CD4-positive, alpha-beta T cell (primary cell): ENCODE results near the gene ANKS4B. TPM values are rescaled to one million over a fixed set of nuclear protein-coding genes. Genes with fewer than 3 reads are reported as not detected.

Experiments used
- ATAC-seq: fragments of 200-7000 bp; cut with Tn5 transposase; one replicate; pipeline ENCODE4 v1.10.0; 2022; ENCODE audit warnings: mild to moderate bottlenecking; ENCODE audit not compliant: poor library complexity
- CTCF ChIA-PET: fragments of 350-600 bp; sonication (Branson Sonifier 250); formaldehyde crosslinking; loops from one replicate; lab custom pipeline; 2021; ENCODE audit warnings: antibody characterized with exemption, inconsistent platforms; lab: Charles Lee
- POLR2A ChIA-PET: fragments of 350-600 bp; sonication (Branson Sonifier 250); formaldehyde crosslinking; loops from one replicate; lab custom pipeline; 2021; ENCODE audit warnings: antibody characterized with exemption, inconsistent platforms; lab: Charles Lee
- DNase-seq, 14 experiments: peaks; one replicate each; pipeline ENCODE4 v3.0.0-alpha.2; 2013 to 2020; ENCODE audit warnings: mixed read lengths in 2 of 14
- H3K27ac ChIP-seq, 2 donors: one replicate each; pipeline versions ENCODE4 v1.5.1 to v1.7.0; 2013; ENCODE audit warnings: low read length in 2 of 2, low read depth in 1 of 2, mild to moderate bottlenecking in 1 of 2
- H3K27me3 ChIP-seq, 2 experiments: 1 replicate in 1 of 2; 2 replicates in 1 of 2; pipeline versions ENCODE4 v1.6.1 to v1.7.0; 2013; ENCODE audit warnings: low read length in 2 of 2, control low read depth in 1 of 2, mild to moderate bottlenecking in 1 of 2, moderate library complexity in 1 of 2; ENCODE audit not compliant: insufficient read depth in 2 of 2, control insufficient read depth in 1 of 2
- H3K36me3 ChIP-seq: one replicate; pipeline ENCODE4 v1.6.1; 2013; ENCODE audit warnings: low read length, control low read depth; ENCODE audit not compliant: insufficient read depth
- H3K4me1 ChIP-seq: one replicate; pipeline ENCODE4 v1.6.1; 2013; ENCODE audit warnings: low read length, control low read depth; ENCODE audit not compliant: insufficient read depth
- H3K4me3 ChIP-seq: one replicate; pipeline ENCODE4 v1.5.1; 2013; ENCODE audit warnings: mild to moderate bottlenecking, low read length, moderate library complexity
- H3K9me3 ChIP-seq, 2 experiments: 1 replicate in 1 of 2; 2 replicates in 1 of 2; pipeline versions ENCODE4 v1.6.1 to v1.7.0; 2013; ENCODE audit warnings: low read length in 2 of 2, mild to moderate bottlenecking in 2 of 2, control low read depth in 1 of 2, moderate library complexity in 1 of 2; ENCODE audit not compliant: control insufficient read depth in 1 of 2, insufficient read depth in 1 of 2
- H3K27ac Mint-ChIP-seq: one replicate; pipeline ENCODE4 v1.8.0; 2020; ENCODE audit warnings: mixed read lengths
- H3K27me3 Mint-ChIP-seq: one replicate; pipeline ENCODE4 v1.8.0; 2021; ENCODE audit warnings: mixed read lengths
- H3K36me3 Mint-ChIP-seq: one replicate; pipeline ENCODE4 v1.8.0; 2021; ENCODE audit warnings: low read depth, mixed read lengths
- H3K4me1 Mint-ChIP-seq: one replicate; pipeline ENCODE4 v1.8.0; 2021; ENCODE audit warnings: low read depth, mixed read lengths
- H3K4me3 Mint-ChIP-seq: one replicate; pipeline ENCODE4 v1.8.0; 2020; ENCODE audit warnings: mild to moderate bottlenecking, mixed read lengths
- H3K9me3 Mint-ChIP-seq: one replicate; pipeline ENCODE4 v1.8.0; 2020; ENCODE audit warnings: mixed read lengths
- intact Hi-C, 2 experiments: fragments of 100-400 bp; cut with DNase I in 1 of 2; cut with micrococcal nuclease in 1 of 2; formaldehyde crosslinking; loops; one replicate each; pipeline versions ENCODE4 v1.15.1 to v1.9.0; 2023 to 2025; cut with DNase I, micrococcal nuclease
- total RNA-seq, 174 experiments: library from RNA in 2 of 174; stranded (reverse) in 2 of 174; gene quantifications; one replicate each; pipeline ENCODE4 v1.2.3 and lab custom pipeline; 2021 to 2026
- TF ChIP-seq, protein P1 (sequence below): fragments of 200-600 bp; IDR thresholded peaks from one replicate; pipeline ENCODE4 v1.8.0; 2022; ENCODE audit warnings: antibody characterized with exemption, mild to moderate bottlenecking

Gene ANKS4B
- total RNA-seq, 2 experiments from 2014 or later, result not detected

DNA sequence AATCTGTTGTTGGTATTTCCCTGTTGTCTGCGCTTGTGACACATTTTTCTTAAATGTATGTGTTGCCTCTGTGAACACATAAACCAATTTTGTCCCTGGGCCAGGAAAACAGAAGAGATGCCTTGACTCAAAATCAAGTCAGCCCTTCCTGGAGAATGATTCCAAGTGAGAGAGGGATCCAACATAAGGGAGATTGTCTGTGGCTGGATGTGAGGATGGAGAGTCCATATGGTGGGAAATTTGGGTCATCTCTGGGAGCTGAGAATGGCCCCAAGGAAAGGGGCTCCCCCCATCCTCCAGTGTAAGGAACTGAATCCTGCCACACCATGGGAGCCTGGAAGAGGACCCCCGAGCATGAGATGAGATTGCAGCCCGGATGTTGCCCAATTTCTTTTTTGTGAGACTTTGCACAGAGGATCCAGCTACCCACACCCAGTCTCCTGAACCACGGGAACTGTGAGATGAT lies 31.1 kb downstream of the ANKS4B start:
- no peak overlapping the region for H3K27ac ChIP-seq
- no peaks in the 10 kb centered on the region for H3K36me3 ChIP-seq
- H3K9me3 Mint-ChIP-seq, result no peaks in the 10 kb centered on the region
- TF ChIP-seq, protein P1, sequence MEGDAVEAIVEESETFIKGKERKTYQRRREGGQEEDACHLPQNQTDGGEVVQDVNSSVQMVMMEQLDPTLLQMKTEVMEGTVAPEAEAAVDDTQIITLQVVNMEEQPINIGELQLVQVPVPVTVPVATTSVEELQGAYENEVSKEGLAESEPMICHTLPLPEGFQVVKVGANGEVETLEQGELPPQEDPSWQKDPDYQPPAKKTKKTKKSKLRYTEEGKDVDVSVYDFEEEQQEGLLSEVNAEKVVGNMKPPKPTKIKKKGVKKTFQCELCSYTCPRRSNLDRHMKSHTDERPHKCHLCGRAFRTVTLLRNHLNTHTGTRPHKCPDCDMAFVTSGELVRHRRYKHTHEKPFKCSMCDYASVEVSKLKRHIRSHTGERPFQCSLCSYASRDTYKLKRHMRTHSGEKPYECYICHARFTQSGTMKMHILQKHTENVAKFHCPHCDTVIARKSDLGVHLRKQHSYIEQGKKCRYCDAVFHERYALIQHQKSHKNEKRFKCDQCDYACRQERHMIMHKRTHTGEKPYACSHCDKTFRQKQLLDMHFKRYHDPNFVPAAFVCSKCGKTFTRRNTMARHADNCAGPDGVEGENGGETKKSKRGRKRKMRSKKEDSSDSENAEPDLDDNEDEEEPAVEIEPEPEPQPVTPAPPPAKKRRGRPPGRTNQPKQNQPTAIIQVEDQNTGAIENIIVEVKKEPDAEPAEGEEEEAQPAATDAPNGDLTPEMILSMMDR, result no peak
- H3K4me1 ChIP-seq, result no peaks in the 10 kb centered on the region
- no peaks in the 10 kb centered on the region for H3K27me3 ChIP-seq
- no peaks in the 10 kb centered on the region for H3K36me3 Mint-ChIP-seq
- no peak overlapping the region for H3K4me3 ChIP-seq
- intact Hi-C loops, result loop anchor here in 1 of 2 experiments (5.0 kb wide), 1 partner anchor 47 kb away; no protein-coding TSS in a partner anchor
- no peaks in the 10 kb centered on the region for H3K9me3 ChIP-seq
- H3K4me1 Mint-ChIP-seq, result no peaks in the 10 kb centered on the region
- no peak for DNase-seq
- no peaks in the 10 kb centered on the region for H3K27me3 Mint-ChIP-seq
- POLR2A ChIA-PET, result no interaction called here
- CTCF ChIA-PET, result no interaction called here
- no peak overlapping the region for H3K27ac Mint-ChIP-seq
- H3K4me3 Mint-ChIP-seq, result no peak overlapping the region
- ATAC-seq, result no peak

- H3K27me3 Mint-ChIP-seq, result no peaks in the 10 kb centered on the region
- intact Hi-C loops, result loop anchor here in 1 of 2 experiments (5.0 kb wide), 1 partner anchor 48 kb away; no protein-coding TSS in a partner anchor
- H3K4me1 Mint-ChIP-seq, result no peaks in the 10 kb centered on the region
- no peaks in the 10 kb centered on the region for H3K4me1 ChIP-seq
- no peaks in the 10 kb centered on the region for H3K9me3 Mint-ChIP-seq
- TF ChIP-seq, protein P1, result no peak
- no peaks in the 10 kb centered on the region for H3K27me3 ChIP-seq
- ATAC-seq, result no peak
- no peaks in the 10 kb centered on the region for H3K36me3 Mint-ChIP-seq
- H3K4me3 ChIP-seq, result no peak overlapping the region
- POLR2A ChIA-PET, result no interaction called here
- no peaks in the 10 kb centered on the region for H3K36me3 ChIP-seq
- no peak for DNase-seq
- H3K27ac Mint-ChIP-seq, result no peak overlapping the region
- CTCF ChIA-PET, result no interaction called here
- no peak overlapping the region for H3K27ac ChIP-seq
- H3K9me3 ChIP-seq, result no peaks in the 10 kb centered on the region
- no peak overlapping the region for H3K4me3 Mint-ChIP-seq
These were observed 31.8 kb downstream of the ANKS4B start for GRCh38 chr16:21265104-21265837.

GRCh38 chr16:21267298-21267697 lies 33.8 kb downstream of the ANKS4B start:
- CTCF ChIA-PET, result no interaction called here

More at GRCh38 chr16:21267298-21267697, 33.8 kb downstream of the ANKS4B start:
- Mint-ChIP-seq H3K4me1 (no peaks in the 10 kb centered on the region), H3K27me3 (no peaks in the 10 kb centered on the region), H3K9me3 (no peaks in the 10 kb centered on the region), H3K36me3 (no peaks in the 10 kb centered on the region), H3K27ac (no peak overlapping the region), H3K4me3 (no peak overlapping the region)
- TF ChIP-seq, protein P1, result no peak
- H3K27me3 ChIP-seq, result no peaks in the 10 kb centered on the region
- no peak overlapping the region for H3K27ac ChIP-seq
- POLR2A ChIA-PET, result no interaction called here
- no peak overlapping the region for H3K4me3 ChIP-seq
- ATAC-seq (no peak), DNase-seq (no peak)
- no peaks in the 10 kb centered on the region for H3K36me3 ChIP-seq
- H3K9me3 ChIP-seq, result no peaks in the 10 kb centered on the region
- intact Hi-C loops, result loop anchor here in 1 of 2 experiments (5.0 kb wide), 1 partner anchor 50 kb away; no protein-coding TSS in a partner anchor
- H3K4me1 ChIP-seq, result no peaks in the 10 kb centered on the region
